ENCODE data around the gene EIF1B. TPM values are rescaled to one million over a fixed set of nuclear protein-coding genes. Genes with fewer than 3 reads are reported as not detected.

Gene EIF1B
- total RNA-seq, 3 donors from 2014 or later: 30.9 to 38.0 (median 31.2) TPM

DNA sequence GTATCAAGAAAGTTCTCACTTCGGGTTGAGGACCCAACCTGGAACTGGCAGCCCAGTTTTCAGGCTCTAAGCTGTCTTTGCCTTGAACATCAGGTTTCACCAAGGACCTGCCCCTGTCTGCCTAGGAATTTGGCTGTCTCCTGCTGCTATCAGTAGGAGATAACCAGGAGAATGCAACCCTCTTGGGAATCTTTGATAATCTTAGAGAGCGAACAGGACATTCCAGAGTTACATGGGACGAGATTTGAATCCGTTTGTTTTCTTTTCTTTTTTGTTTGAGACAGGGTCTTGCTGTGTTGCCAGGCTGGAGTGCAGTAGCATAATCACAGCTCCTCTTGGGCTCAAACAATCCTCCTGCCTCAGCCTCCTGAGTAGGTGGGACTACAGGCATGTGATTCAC lies 18.0 kb upstream of the EIF1B start:
- intact Hi-C loops (cut with DNase I; ENCODE audit: low total_unique reads): no loop called here
- Histone ChIP-seq H3K4me1 (no peaks in the 10 kb centered on the region), H3K27me3 (no peaks in the 10 kb centered on the region), H3K4me3 (no peak overlapping the region), H3K27ac (no peak overlapping the region), H3K36me3 (no peaks in the 10 kb centered on the region), H3K9me3 (peaks cover 0 to 5% of the 10 kb centered on the region in 2 donors)
- TF ChIP-seq POLR2A (IDR thresholded peaks at IDR 0.05): no peak
- TF ChIP-seq, protein P1, sequence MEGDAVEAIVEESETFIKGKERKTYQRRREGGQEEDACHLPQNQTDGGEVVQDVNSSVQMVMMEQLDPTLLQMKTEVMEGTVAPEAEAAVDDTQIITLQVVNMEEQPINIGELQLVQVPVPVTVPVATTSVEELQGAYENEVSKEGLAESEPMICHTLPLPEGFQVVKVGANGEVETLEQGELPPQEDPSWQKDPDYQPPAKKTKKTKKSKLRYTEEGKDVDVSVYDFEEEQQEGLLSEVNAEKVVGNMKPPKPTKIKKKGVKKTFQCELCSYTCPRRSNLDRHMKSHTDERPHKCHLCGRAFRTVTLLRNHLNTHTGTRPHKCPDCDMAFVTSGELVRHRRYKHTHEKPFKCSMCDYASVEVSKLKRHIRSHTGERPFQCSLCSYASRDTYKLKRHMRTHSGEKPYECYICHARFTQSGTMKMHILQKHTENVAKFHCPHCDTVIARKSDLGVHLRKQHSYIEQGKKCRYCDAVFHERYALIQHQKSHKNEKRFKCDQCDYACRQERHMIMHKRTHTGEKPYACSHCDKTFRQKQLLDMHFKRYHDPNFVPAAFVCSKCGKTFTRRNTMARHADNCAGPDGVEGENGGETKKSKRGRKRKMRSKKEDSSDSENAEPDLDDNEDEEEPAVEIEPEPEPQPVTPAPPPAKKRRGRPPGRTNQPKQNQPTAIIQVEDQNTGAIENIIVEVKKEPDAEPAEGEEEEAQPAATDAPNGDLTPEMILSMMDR (IDR thresholded peaks at IDR 0.05): no peak
- TF ChIP-seq POLR2AphosphoS5 (IDR thresholded peaks at IDR 0.05): no peak
- no peak for DNase-seq (ENCODE audit: low spot score in 2 of 2)

DNA sequence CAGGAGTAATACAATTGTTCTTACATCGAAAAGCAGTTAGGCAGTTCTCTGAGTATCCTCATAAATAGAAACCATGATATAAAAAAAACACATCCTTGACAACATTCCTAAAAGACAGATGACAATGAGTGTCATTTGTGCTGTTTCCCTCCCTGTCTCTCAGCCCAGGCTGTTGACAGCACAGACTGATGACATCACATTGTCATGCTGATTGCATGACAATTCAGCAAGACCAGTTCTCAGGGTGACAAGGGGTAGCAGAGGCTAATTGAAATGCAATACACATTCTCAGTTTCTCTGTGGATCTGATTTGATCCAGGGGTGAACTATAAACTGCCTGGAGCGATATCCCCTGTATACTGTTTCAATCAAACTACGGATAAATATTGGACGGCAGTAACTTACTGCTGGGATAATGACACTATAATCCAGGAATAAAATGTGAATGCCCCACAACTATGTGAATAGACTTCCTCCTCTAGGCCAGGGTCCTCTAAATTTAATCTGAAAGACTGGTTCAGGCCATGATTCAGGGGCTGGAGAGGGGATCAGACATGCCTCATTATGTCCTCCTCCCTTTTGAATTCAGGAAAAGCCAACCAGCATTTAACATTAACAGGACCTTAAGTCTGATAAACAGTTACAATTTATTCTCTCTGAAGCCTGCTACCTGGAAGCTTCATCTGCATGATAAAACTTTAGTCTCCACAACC lies 16.7 kb upstream of the EIF1B start:
- DNase-seq (ENCODE audit: low spot score in 2 of 2): no peak
- intact Hi-C loops (cut with DNase I; ENCODE audit: low total_unique reads): no loop called here
- Histone ChIP-seq H3K27me3 (no peaks in the 10 kb centered on the region), H3K36me3 (no peaks in the 10 kb centered on the region), H3K4me3 (no peak overlapping the region), H3K9me3 (peaks cover 0 to 5% of the 10 kb centered on the region in 2 donors), H3K27ac (no peak overlapping the region), H3K4me1 (no peaks in the 10 kb centered on the region)
- TF ChIP-seq POLR2A (IDR thresholded peaks at IDR 0.05): no peak
- TF ChIP-seq POLR2AphosphoS5 (IDR thresholded peaks at IDR 0.05): no peak
- TF ChIP-seq, protein P1 (IDR thresholded peaks at IDR 0.05): no peak

DNA sequence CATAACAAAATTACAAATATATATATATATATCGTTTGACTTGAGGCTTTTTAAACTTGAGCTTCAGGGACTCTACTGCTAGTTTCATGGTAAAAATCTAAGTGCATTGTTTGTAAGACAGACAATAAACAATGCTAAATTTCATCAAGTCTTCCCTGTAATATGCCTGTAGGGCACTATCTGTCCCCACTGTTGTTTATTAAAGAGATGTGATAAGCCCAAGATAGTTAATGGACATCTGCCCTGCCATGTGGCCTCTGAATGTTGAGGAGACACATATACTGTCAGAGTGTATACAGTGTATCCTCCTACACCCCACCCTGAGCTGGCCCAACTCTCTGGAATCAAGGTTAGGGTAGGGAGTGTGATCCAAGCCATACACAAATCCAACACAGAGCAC lies 15.1 kb upstream of the EIF1B start:
- Histone ChIP-seq H3K9me3 (peaks cover 0 to 5% of the 10 kb centered on the region in 2 donors), H3K36me3 (no peaks in the 10 kb centered on the region), H3K27ac (no peak overlapping the region), H3K27me3 (no peaks in the 10 kb centered on the region), H3K4me1 (no peaks in the 10 kb centered on the region), H3K4me3 (no peak overlapping the region)
- no peak for DNase-seq (ENCODE audit: low spot score in 2 of 2)
- TF ChIP-seq, protein P1 (IDR thresholded peaks at IDR 0.05): no peak
- TF ChIP-seq POLR2A (IDR thresholded peaks at IDR 0.05): no peak
- TF ChIP-seq POLR2AphosphoS5 (IDR thresholded peaks at IDR 0.05): no peak
- intact Hi-C loops (cut with DNase I; ENCODE audit: low total_unique reads): no loop called here

DNA sequence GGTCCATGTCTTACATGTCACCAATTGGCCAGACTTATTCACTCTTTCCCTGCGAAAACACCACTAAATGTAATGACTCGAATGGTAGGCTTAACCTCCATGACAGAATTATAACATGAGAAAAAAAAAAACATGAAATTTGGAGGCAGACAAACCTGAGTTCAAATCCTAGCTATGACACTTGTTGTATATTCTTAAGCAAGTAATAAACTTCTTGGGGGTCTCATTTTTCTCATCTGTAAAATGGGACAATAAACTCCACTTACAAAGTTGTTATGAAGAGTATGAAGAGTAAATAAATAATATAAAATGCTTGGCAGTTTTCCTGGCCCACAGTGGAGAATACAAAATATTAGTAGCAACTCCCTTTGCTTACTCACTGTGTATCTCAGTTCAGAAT lies 11.4 kb upstream of the EIF1B start:
- intact Hi-C loops (cut with DNase I; ENCODE audit: low total_unique reads): no loop called here
- DNase-seq (ENCODE audit: low spot score in 2 of 2): no peak
- H3K36me3 ChIP-seq: no peaks in the 10 kb centered on the region
- no peak overlapping the region for H3K4me3 ChIP-seq
- H3K4me1 ChIP-seq: no peaks in the 10 kb centered on the region
- H3K27me3 ChIP-seq: no peaks in the 10 kb centered on the region
- TF ChIP-seq, protein P1 (IDR thresholded peaks at IDR 0.05): no peak
- TF ChIP-seq POLR2AphosphoS5 (IDR thresholded peaks at IDR 0.05) (no peak), POLR2A (IDR thresholded peaks at IDR 0.05) (no peak)
- H3K9me3 ChIP-seq: no peaks in the 10 kb centered on the region
- no peak overlapping the region for H3K27ac ChIP-seq

DNA sequence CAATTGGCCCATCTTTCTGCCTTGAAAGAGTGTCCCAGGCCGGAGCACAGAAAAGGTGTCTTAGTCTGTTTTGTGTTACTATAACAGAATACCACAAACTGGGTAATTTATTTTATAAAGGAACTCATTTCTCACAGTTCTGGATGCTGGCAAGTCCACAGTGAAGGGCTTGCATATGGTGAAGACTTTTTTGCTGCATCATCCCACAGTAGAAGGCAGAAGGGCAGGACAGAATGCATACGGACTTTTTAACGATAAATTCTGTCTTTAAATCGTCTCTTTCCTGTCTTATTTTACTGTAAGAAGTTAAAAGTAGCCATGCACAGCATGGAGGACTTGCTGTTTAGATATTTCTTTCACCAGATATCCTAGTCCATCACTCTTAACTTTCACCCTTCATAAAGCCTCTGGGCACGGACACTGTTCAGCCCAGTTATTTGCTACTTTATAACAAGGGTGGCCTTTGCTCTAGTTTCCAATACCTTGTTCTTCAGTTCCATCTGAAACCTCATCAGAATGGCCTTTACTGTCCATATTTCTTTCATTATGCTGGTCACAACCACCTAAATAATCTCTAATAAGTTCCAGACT lies 10.3 kb upstream of the EIF1B start:
- no peak for TF ChIP-seq POLR2AphosphoS5 (IDR thresholded peaks at IDR 0.05)
- TF ChIP-seq, protein P1 (IDR thresholded peaks at IDR 0.05): no peak
- no peak for TF ChIP-seq POLR2A (IDR thresholded peaks at IDR 0.05)
- H3K9me3 ChIP-seq: no peaks in the 10 kb centered on the region
- no peaks in the 10 kb centered on the region for H3K4me1 ChIP-seq
- H3K27ac ChIP-seq: peak overlapping the region; percentile 30 to 73
- intact Hi-C loops (cut with DNase I; ENCODE audit: low total_unique reads): no loop called here
- H3K27me3 ChIP-seq: no peaks in the 10 kb centered on the region
- no peak overlapping the region for H3K4me3 ChIP-seq
- DNase-seq (ENCODE audit: low spot score in 2 of 2): no peak
- no peaks in the 10 kb centered on the region for H3K36me3 ChIP-seq

Measured in breast epithelium (tissue), 4 donors.